Measurements from ENCODE around the gene KRTAP10-3. TPM values are rescaled to one million over a fixed set of nuclear protein-coding genes. Genes with fewer than 3 reads are reported as not detected.

KRTAP10-3 gene
- total and polyA plus RNA-seq, 7 donors = not detected

DNA sequence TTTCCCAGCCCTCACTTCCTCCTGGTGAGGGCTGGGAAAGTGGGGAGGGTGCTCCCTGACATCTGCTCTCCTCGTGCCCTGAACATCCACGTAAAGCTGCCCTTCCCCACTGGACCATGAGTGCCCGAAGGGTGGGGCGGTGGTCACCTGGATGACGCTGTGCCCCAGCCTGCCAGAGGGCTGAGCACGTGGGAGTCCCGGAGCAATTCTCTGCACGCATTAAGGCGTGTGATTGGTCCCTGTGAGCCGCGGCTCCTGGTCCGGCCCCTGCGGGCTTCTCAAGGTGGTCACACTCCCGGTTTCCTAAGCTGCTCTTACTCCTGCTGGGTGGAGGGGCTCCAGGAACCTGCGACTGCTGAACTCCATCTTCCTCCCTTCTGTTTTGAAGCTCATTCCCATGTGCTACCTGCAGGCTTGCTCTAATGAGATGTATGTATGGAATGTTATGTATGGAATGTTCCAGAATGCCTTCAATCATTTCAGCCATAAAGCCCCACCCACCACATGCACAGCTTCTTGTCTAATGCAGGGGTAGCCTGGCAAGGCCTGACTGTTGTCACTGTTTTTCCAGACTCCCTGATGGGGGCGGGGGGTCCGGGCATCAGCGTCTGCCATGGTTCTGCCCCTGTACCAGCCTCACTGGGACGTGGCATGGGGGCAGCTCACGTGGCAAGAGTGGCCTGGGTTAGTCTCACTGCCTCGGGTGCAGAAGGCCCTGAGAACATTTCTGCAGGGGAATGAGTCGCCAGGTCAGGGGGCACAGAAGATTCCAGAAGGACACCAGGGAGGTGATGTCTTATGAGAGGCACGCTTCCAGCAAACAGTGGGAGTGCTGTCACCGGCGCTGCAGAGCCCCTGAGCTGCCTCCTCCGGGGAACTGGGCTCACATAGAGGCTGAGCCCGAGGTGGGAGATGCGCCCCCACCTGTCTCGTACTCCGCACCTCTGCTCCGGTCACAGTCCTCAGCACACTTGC is 38.0 kb downstream of the KRTAP10-3 start:
- TF ChIP-seq, protein P1, sequence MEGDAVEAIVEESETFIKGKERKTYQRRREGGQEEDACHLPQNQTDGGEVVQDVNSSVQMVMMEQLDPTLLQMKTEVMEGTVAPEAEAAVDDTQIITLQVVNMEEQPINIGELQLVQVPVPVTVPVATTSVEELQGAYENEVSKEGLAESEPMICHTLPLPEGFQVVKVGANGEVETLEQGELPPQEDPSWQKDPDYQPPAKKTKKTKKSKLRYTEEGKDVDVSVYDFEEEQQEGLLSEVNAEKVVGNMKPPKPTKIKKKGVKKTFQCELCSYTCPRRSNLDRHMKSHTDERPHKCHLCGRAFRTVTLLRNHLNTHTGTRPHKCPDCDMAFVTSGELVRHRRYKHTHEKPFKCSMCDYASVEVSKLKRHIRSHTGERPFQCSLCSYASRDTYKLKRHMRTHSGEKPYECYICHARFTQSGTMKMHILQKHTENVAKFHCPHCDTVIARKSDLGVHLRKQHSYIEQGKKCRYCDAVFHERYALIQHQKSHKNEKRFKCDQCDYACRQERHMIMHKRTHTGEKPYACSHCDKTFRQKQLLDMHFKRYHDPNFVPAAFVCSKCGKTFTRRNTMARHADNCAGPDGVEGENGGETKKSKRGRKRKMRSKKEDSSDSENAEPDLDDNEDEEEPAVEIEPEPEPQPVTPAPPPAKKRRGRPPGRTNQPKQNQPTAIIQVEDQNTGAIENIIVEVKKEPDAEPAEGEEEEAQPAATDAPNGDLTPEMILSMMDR (IDR thresholded peaks at IDR 0.05) = no peak
- DNase-seq = peak in 1 of 2 donors; percentile 25
- intact Hi-C loops (cut with DNase I) = no loop called here
- Histone ChIP-seq H3K36me3 (ENCODE audit: insufficient read depth in 1 of 2, low read depth in 1 of 2) (no peaks in the 10 kb centered on the region), H3K4me3 (no peak overlapping the region), H3K27ac (no peak overlapping the region), H3K9me3 (no peaks in the 10 kb centered on the region), H3K4me1 (no peaks in the 10 kb centered on the region), H3K27me3 (ENCODE audit: insufficient read depth in 3 of 3, low read length in 2 of 3) (peaks cover 0 to 21% (median 12%) of the 10 kb centered on the region in 3 donors)
- WGBS, 3 donors = 73 to 79% (median 76%) methylated on average over 31 of the region's 31 CpGs
- no peak for ATAC-seq

DNA sequence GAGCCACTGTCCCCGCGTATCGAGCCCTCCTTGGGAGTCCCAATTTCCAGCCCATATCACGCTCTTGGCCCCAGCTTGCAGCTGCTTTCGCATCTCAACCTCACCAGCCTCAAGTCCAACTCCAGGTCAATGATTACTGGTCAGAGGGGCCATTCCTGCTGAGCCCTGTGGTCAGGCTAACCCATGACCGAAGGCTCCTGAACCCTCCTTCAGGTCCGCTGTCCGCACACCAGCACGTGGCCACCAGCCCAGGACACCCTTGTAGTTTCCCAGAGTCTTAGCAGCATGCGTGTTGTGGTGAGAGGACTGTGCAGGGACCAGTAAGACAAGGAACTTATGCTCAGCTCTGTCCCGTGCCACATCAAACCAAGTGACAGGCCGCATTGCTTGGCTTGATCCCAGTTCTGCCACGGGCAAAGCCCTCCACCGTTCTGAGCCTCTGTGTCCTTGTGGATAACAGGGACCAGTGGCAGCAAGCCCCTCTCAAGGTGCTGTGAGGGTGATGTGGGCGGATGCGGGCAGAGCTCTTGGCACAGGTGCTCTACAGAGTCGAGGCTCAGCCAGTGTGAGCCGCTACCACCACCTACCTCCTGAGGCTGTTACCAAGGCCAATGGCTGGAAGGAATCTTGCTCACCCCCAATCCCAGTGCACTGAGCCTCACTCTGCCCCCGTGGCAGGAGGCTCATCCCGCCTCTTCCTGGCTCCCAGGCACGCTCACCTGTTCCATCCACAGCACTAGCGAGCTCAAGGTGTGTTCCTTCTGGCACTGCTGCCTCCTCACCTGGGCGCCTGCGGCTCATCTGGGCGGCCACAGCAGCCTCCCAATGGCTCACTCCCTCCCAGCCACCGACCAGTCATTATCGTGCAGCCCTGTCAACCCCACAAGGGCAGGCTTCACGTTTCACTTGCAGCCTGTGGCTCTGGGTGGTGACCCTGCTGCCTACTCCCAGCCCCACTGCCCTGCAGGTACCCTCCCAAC is 39.0 kb downstream of the KRTAP10-3 start:
- TF ChIP-seq, protein P1 (IDR thresholded peaks at IDR 0.05) = no peak
- Histone ChIP-seq H3K36me3 (ENCODE audit: insufficient read depth in 1 of 2, low read depth in 1 of 2) (no peaks in the 10 kb centered on the region), H3K27ac (no peak overlapping the region), H3K27me3 (ENCODE audit: insufficient read depth in 3 of 3, low read length in 2 of 3) (peaks cover 0 to 23% (median 12%) of the 10 kb centered on the region in 3 donors), H3K9me3 (no peaks in the 10 kb centered on the region), H3K4me3 (no peak overlapping the region), H3K4me1 (no peaks in the 10 kb centered on the region)
- 84 to 86% (median 86%) methylated on average over 28 of the region's 28 CpGs for WGBS, 3 donors
- ATAC-seq (no peak), DNase-seq (peak in 1 of 2 donors; percentile 21)
- intact Hi-C loops (cut with DNase I) = loop anchor here (10.0 kb wide), 2 partner anchors 275 to 415 kb away; no protein-coding TSS in a partner anchor

DNA sequence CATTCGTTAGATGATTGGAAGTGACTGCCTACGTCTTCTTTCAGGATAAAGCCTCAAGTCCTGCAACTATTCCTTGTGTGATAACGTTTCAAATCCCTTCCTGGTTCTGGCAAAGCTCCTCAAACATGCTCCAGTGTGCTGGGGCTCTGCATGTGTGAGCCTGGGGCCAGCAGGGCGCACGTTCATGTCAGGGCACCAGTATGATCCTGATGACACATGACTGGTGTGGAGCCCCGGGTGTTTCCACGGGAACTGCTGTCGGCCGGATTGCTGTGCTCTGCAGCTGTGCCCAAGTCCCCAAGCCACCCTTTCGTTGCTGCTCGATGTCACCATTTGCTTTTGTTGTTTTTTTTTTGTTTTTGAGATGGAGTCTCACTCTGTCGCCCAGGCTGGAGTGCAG is 39.9 kb downstream of the KRTAP10-3 start:
- no peak for ATAC-seq
- no peaks in the 10 kb centered on the region for H3K36me3 ChIP-seq (ENCODE audit: insufficient read depth in 1 of 2, low read depth in 1 of 2)
- no peaks in the 10 kb centered on the region for H3K9me3 ChIP-seq
- no peaks in the 10 kb centered on the region for H3K4me1 ChIP-seq
- peak in 1 of 2 donors; percentile 13 for DNase-seq
- TF ChIP-seq, protein P1 (IDR thresholded peaks at IDR 0.05) = no peak
- intact Hi-C loops (cut with DNase I) = loop anchor here (10.0 kb wide), 2 partner anchors 276 to 416 kb away; no protein-coding TSS in a partner anchor
- no peak overlapping the region for H3K4me3 ChIP-seq
- H3K27me3 ChIP-seq (ENCODE audit: insufficient read depth in 3 of 3, low read length in 2 of 3) = peaks cover 0 to 23% (median 12%) of the 10 kb centered on the region in 3 donors
- no peak overlapping the region for H3K27ac ChIP-seq
- WGBS, 3 donors = 34 to 36% (median 35%) methylated on average over 12 of the region's 12 CpGs

DNA sequence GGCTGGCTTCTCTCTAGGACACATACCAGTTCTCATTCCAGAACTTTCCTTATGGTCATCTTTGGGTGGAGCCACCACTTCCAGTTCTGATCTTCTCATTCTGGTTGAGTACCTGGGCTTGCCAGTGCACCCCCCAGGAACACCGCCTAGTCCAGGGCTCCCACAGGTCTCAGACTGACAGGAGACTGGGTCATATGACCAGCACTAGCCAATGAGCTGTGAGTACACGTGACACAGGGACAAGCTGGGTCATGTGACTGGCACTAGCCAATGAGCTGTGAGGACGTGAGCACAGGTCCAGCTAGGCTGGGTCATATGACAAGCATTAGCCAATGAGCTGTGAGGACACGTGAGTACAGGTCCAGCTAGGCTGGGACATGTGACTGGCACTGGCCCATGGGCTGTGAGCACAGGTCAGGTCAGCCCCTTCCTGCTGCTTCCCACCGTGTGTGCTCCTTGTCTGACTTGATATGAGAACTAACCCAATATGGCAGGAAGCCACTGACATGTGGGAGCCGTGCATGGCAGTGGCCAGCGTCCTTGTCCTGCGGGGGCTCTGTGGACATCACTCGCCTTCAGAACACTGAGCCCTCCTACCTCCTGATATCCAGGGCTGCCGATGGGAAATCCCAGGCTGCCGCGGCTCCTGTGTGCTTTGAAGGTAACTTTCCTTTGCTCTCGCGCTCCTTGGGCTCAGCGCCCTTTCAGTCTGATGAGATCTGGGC is 41.3 kb downstream of the KRTAP10-3 start:
- WGBS, 3 donors = 73 to 83% (median 75%) methylated on average over 15 of the region's 15 CpGs
- DNase-seq (peak in 1 of 2 donors; percentile 42), ATAC-seq (no peak)
- intact Hi-C loops (cut with DNase I) = loop anchor here (10.0 kb wide), 2 partner anchors 277 to 417 kb away; no protein-coding TSS in a partner anchor
- peaks cover 0 to 33% (median 12%) of the 10 kb centered on the region in 3 donors for H3K27me3 ChIP-seq (ENCODE audit: insufficient read depth in 3 of 3, low read length in 2 of 3)
- no peak overlapping the region for H3K27ac ChIP-seq
- H3K4me3 ChIP-seq = no peak overlapping the region
- H3K9me3 ChIP-seq = no peaks in the 10 kb centered on the region
- H3K36me3 ChIP-seq (ENCODE audit: insufficient read depth in 1 of 2, low read depth in 1 of 2) = no peaks in the 10 kb centered on the region
- TF ChIP-seq, protein P1 (IDR thresholded peaks at IDR 0.05) = no peak
- no peaks in the 10 kb centered on the region for H3K4me1 ChIP-seq

Data from psoas muscle (tissue), 8 donors.